Measurements from ENCODE around the gene FKRP. TPM values are rescaled to one million over a fixed set of nuclear protein-coding genes. Genes with fewer than 3 reads are reported as not detected.
A peak's percentile ranks its signal among the peaks of the same experiment; 100 is the strongest.
"Not testable (repeated sequence)": the region's sequence is repeated elsewhere in the genome, so short reads cannot be mapped to it uniquely, and the experiment has no call there.

The FKRP gene
- total and polyA plus RNA-seq, 4 experiments from 2014 or later = 3.0 to 28.9 (median 15.1) TPM

DNA sequence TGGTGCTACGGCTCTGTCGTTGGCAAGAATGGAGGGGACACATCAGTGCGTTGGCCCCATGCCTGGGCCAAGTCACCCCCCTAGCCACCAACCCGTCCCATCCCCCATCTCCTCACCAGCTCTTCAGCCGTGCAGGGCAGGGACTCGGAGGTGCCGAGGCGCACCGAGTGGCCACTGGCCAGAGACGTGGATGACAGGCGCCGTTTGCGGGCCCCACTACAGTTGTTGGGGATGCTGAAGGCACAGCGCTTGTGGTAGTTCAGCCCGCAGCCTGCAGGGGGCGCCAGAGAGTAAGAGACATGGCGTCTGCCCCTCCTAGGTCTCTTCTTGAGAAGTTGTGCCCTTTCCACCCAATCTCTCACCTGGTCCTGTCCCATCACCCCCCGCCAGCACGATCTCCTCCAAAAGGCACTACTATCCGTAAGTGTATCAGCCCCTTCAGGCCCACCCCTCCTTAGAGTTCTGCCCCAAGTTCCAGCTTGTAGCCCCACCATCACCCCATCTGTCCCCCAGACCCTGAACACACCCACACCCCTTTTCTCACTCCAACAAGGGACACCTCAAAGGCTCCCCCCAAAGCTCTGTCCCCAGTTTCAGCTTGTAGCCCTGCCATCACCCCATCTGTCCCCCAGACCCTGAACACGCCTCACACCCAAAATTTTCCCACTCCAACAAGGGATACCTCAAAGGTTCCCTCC is 41.3 kb upstream of the FKRP start:
- ChIA-PET CTCF (ENCODE audit: partially characterized antibody) (interaction anchor here (0.5 to 8.9 kb wide), 24 partner anchors 10 to 441 kb away, joined by 3 to 173 read pairs (median 6); partner anchors contain the start of gene FKRP), POLR2A (ENCODE audit: partially characterized antibody) (interaction anchor here (0.6 to 5.2 kb wide), 8 partner anchors 7 to 224 kb away, joined by 3 to 57 read pairs (median 3); no protein-coding TSS in a partner anchor)
- no peaks in the 10 kb centered on the region for H3K9me3 Mint-ChIP-seq
- Histone ChIP-seq H3K9me3 (ENCODE audit: control insufficient read depth in 1 of 2, low read length in 2 of 2) (no peaks in the 10 kb centered on the region), H3K4me3 (ENCODE audit: low read length in 2 of 2) (no peak overlapping the region), H3K36me3 (ENCODE audit: insufficient read depth, low read length) (peaks cover 72% of the 10 kb centered on the region), H3K27me3 (ENCODE audit: insufficient read depth, low read length) (no peaks in the 10 kb centered on the region), H3K4me1 (ENCODE audit: insufficient read depth, low read length) (peaks cover 14% of the 10 kb centered on the region), H3K27ac (ENCODE audit: low read depth, low read length) (no peak overlapping the region)
- intact Hi-C loops (cut with micrococcal nuclease) = loop anchor here (1.0 kb wide), 4 partner anchors 13 to 49 kb away; partner anchors contain the start of gene PRKD2
- H3K4me1 Mint-ChIP-seq = peaks cover 6 to 18% (median 12%) of the 10 kb centered on the region in 4 donors
- peak overlapping the region in 1 of 8 donors; percentile 45 for H3K4me3 Mint-ChIP-seq
- no peaks in the 10 kb centered on the region for H3K27me3 Mint-ChIP-seq
- peaks cover 36 to 69% of the 10 kb centered on the region in 2 donors for H3K36me3 Mint-ChIP-seq
- peak overlapping the region; percentile 10 to 92 (median 87) for H3K27ac Mint-ChIP-seq
- DNase-seq = peak; percentile 74 to 83 (median 79)

DNA sequence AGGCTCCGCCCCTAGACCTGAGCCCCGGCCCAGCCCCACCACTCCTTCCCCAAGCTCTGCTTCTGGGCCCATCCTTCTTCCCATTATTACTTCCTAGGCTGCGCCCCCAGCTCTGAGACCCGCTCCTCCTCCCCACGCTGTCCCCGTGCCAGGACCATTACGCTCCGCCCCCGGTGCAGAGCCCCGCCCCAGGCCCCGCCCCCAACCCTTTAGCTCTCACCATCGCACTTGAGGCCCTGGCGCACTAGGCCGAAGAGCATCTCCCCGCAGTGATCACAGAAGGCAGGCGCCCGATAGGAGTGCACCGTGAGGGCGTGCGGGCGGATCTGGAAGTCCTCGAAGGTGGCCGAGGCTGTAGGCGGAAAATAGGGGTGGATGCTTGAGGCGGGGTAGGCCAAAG is 35.2 kb upstream of the FKRP start:
- H3K9me3 ChIP-seq (ENCODE audit: control insufficient read depth in 1 of 2, low read length in 2 of 2) = no peaks in the 10 kb centered on the region
- Mint-ChIP-seq H3K4me3 (no peak overlapping the region), H3K27ac (peak overlapping the region in 3 of 7 donors; percentile 38 to 81 (median 50)), H3K27me3 (no peaks in the 10 kb centered on the region), H3K9me3 (no peaks in the 10 kb centered on the region), H3K36me3 (peaks cover 24 to 53% of the 10 kb centered on the region in 2 donors), H3K4me1 (peaks cover 9 to 39% (median 21%) of the 10 kb centered on the region in 4 donors)
- CTCF ChIA-PET (ENCODE audit: partially characterized antibody) = interaction anchor here (0.8 to 3.2 kb wide), 2 partner anchors 18 to 130 kb away, joined by 4 to 33 read pairs; no protein-coding TSS in a partner anchor
- no peak overlapping the region for H3K4me3 ChIP-seq (ENCODE audit: low read length in 2 of 2)
- no peaks in the 10 kb centered on the region for H3K27me3 ChIP-seq (ENCODE audit: insufficient read depth, low read length)
- H3K4me1 ChIP-seq (ENCODE audit: insufficient read depth, low read length) = peaks cover 20% of the 10 kb centered on the region
- peaks cover 40% of the 10 kb centered on the region for H3K36me3 ChIP-seq (ENCODE audit: insufficient read depth, low read length)
- no peak overlapping the region for H3K27ac ChIP-seq (ENCODE audit: low read depth, low read length)
- intact Hi-C loops (cut with micrococcal nuclease) = no loop called here
- POLR2A ChIA-PET (ENCODE audit: partially characterized antibody) = interaction anchor here (10.8 kb wide), 1 partner anchor 19 kb away, joined by 72 read pairs; no protein-coding TSS in a partner anchor
- DNase-seq = no peak

DNA sequence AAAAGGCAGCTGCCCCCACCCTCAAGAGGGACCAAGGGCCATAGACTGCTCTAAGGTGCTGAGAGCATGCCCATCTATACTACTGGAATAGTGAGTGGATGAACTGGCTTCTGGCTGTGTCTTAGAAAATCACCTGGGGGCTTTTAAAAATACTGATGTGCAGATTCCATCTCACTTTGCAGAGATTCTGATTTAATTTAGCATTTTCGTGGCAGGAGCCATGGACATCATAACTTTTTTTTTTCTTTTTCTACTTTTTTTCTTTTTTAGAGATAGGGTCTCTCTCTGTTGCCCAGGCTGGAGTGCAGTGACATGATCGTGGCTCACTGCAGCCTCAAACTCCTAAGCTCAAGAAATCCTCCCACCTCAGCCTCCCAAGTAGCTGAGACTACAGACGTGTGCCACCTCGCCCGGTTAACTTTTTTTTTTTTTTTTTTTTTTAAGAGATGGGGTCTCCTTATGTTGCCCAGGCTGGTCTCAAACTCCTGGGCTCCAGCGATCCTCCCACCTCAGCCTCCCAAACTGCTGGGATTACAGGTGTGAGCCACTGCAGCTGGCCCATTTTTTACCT is 33.0 kb upstream of the FKRP start:
- H3K27me3 Mint-ChIP-seq; intact Hi-C loops (cut with micrococcal nuclease); DNase-seq; H3K9me3 ChIP-seq (ENCODE audit: control insufficient read depth in 1 of 2, low read length in 2 of 2); H3K9me3 Mint-ChIP-seq; H3K4me3 ChIP-seq (ENCODE audit: low read length in 2 of 2); H3K27me3 ChIP-seq (ENCODE audit: insufficient read depth, low read length): not testable (repeated sequence)
- POLR2A ChIA-PET (ENCODE audit: partially characterized antibody) = interaction anchor here (1.2 to 10.8 kb wide), 8 partner anchors 8 to 213 kb away, joined by 3 to 72 read pairs (median 10); no protein-coding TSS in a partner anchor
- Mint-ChIP-seq H3K4me1 (peaks cover 11 to 40% (median 22%) of the 10 kb centered on the region in 4 donors), H3K27ac (peak overlapping the region; percentile 3 to 99 (median 95)), H3K36me3 (peaks cover 11 to 47% of the 10 kb centered on the region in 2 donors), H3K4me3 (peak overlapping the region in 7 of 8 donors; percentile 64 to 98 (median 94))
- Histone ChIP-seq H3K4me1 (ENCODE audit: insufficient read depth, low read length) (peaks cover 24% of the 10 kb centered on the region), H3K36me3 (ENCODE audit: insufficient read depth, low read length) (peaks cover 31% of the 10 kb centered on the region), H3K27ac (ENCODE audit: low read depth, low read length) (peak overlapping the region; percentile 95)
- CTCF ChIA-PET (ENCODE audit: partially characterized antibody) = interaction anchor here (0.9 to 4.7 kb wide), 3 partner anchors 9 to 101 kb away, joined by 4 to 57 read pairs (median 10); no protein-coding TSS in a partner anchor

DNA sequence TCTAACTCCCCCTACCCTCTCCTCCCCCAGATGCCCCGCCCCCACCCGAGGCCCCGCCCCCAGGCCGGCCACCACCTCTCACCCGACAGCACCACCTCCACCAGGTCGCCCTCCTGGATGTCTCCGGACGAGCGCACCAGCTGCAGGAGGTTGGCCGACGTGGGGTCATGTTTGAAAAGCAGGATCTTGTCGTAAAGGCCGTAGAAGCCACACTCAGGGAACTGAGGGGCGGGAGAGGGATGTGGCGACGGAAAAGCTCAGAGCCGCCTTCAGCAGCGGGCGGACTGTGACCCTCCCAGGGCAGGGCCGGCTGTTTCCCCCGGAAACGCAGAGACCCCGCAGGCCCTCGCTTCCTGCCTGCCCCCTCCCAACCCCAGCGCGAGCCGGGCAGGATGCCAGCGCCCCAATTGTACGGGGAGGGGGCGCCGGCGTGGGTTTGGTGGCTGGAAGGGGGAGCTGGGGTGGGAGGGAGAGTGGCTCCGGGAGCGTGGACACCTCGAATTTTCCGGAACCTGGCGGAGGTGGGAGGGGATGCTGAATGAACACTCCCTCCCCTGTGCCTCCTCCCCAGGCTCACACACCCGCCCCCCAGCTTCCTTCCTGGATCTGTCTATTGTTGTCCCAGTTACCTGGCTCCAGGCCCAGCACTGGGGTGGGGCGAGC is 31.9 kb upstream of the FKRP start:
- peak overlapping the region; percentile 95 to 99 (median 98) for H3K27ac Mint-ChIP-seq
- DNase-seq = peak; percentile 78 to 92 (median 82)
- ChIA-PET CTCF (ENCODE audit: partially characterized antibody) (interaction anchor here (0.6 to 4.7 kb wide), 12 partner anchors 10 to 534 kb away, joined by 3 to 57 read pairs (median 5); partner anchors contain the start of gene DACT3), POLR2A (ENCODE audit: partially characterized antibody) (interaction anchor here (0.6 to 10.8 kb wide), 25 partner anchors 9 to 560 kb away, joined by 3 to 72 read pairs (median 6); partner anchors contain the start of genes CALM3, DACT3, SLC1A5 and ZC3H4)
- Histone ChIP-seq H3K27ac (ENCODE audit: low read depth, low read length) (peak overlapping the region; percentile 95), H3K4me3 (ENCODE audit: low read length in 2 of 2) (peak overlapping the region; percentile 29 to 94), H3K36me3 (ENCODE audit: insufficient read depth, low read length) (peaks cover 21% of the 10 kb centered on the region), H3K27me3 (ENCODE audit: insufficient read depth, low read length) (no peaks in the 10 kb centered on the region), H3K9me3 (ENCODE audit: control insufficient read depth in 1 of 2, low read length in 2 of 2) (no peaks in the 10 kb centered on the region), H3K4me1 (ENCODE audit: insufficient read depth, low read length) (peaks cover 34% of the 10 kb centered on the region)
- H3K36me3 Mint-ChIP-seq = peaks cover 8 to 46% of the 10 kb centered on the region in 2 donors
- peak overlapping the region; percentile 93 to 98 (median 94) for H3K4me3 Mint-ChIP-seq
- peaks cover 19 to 50% (median 32%) of the 10 kb centered on the region in 4 donors for H3K4me1 Mint-ChIP-seq
- H3K27me3 Mint-ChIP-seq = no peaks in the 10 kb centered on the region
- peaks cover 0 to 3% (median 0%) of the 10 kb centered on the region in 8 donors for H3K9me3 Mint-ChIP-seq
- intact Hi-C loops (cut with micrococcal nuclease) = loop anchor here (2.0 kb wide), 1 partner anchor 53 kb away; the partner anchor contains the start of gene DACT3

DNA sequence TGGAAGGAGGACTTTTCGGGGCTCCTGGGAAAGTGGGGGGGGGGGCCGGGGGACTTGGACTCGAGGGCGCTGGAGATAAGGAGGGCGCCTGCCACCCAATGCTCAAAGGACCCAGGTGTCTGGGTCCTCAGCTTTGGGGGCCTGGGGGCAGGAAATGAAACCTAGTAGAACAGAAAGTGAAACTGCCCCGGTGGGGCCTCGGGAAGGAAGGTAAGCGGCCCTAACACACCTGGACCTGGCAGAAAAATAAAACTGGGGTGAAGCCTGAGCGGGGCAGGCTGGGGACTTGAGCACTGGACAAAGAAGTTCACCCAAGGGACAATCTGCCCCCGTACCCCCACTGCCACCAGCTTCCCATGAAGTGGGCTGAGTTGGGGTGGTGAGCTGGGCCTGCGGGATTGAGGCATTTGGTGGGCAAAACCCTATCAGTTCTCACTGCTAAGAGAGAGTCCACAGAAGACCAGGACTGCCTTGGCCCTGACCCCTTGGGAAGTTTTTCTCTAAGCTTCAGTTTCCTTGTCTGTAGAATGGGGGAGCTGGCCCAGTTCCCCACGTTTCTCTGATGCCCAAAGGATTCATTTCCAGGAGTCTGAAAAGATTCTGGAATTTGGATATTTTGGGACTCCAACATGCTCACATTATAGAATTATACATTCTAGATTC is 31.3 kb upstream of the FKRP start:
- POLR2A ChIA-PET (ENCODE audit: partially characterized antibody) = interaction anchor here (0.6 to 10.8 kb wide), 24 partner anchors 9 to 559 kb away, joined by 3 to 72 read pairs (median 6); partner anchors contain the start of genes AP2S1, CALM3, DACT3 and SLC1A5
- no peaks in the 10 kb centered on the region for H3K27me3 Mint-ChIP-seq
- peaks cover 41% of the 10 kb centered on the region for H3K4me1 ChIP-seq (ENCODE audit: insufficient read depth, low read length)

DNA sequence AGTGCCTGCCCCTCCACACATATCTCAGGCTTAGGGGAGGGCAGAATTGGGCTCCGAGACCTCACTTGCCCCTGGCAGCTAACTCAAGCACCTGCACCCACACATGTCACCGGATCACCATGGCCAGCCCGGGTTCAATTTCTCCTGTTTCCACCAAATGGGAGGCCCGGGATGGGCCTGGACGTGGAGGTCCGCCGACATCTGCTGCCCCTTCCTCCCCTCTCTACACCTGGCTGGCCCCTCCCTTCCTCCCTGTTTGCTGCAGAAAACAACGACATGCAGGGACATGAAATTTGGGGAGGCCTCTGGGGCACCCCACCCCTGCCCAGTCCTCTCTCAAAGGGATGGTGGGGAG is 30.3 kb upstream of the FKRP start:
- no peaks in the 10 kb centered on the region for H3K27me3 Mint-ChIP-seq
- H3K9me3 ChIP-seq (ENCODE audit: control insufficient read depth in 1 of 2, low read length in 2 of 2) = no peaks in the 10 kb centered on the region
- ChIA-PET CTCF (ENCODE audit: partially characterized antibody) (interaction anchor here (0.6 to 4.7 kb wide), 6 partner anchors 8 to 125 kb away, joined by 3 to 57 read pairs (median 5); no protein-coding TSS in a partner anchor), POLR2A (ENCODE audit: partially characterized antibody) (interaction anchor here (0.9 to 10.8 kb wide), 11 partner anchors 11 to 559 kb away, joined by 3 to 72 read pairs (median 17); partner anchors contain the start of genes AP2S1, CALM3, DACT3 and FKRP)
- DNase-seq = no peak
- intact Hi-C loops (cut with micrococcal nuclease) = loop anchor here (2.0 to 5.0 kb wide), 2 partner anchors 55 to 103 kb away; partner anchors contain the start of gene DACT3
- peak overlapping the region; percentile 95 to 99 (median 98) for H3K27ac Mint-ChIP-seq
- H3K27me3 ChIP-seq (ENCODE audit: insufficient read depth, low read length) = no peaks in the 10 kb centered on the region
- peak overlapping the region; percentile 82 to 94 for H3K4me3 ChIP-seq (ENCODE audit: low read length in 2 of 2)
- H3K4me3 Mint-ChIP-seq = peak overlapping the region; percentile 93 to 98 (median 94)
- peaks cover 44% of the 10 kb centered on the region for H3K4me1 ChIP-seq (ENCODE audit: insufficient read depth, low read length)
- peaks cover 4 to 45% of the 10 kb centered on the region in 2 donors for H3K36me3 Mint-ChIP-seq
- H3K9me3 Mint-ChIP-seq = peaks cover 0 to 3% (median 0%) of the 10 kb centered on the region in 8 donors
- H3K4me1 Mint-ChIP-seq = peaks cover 25 to 64% (median 39%) of the 10 kb centered on the region in 4 donors
- H3K36me3 ChIP-seq (ENCODE audit: insufficient read depth, low read length) = peaks cover 6% of the 10 kb centered on the region
- peak overlapping the region; percentile 95 for H3K27ac ChIP-seq (ENCODE audit: low read depth, low read length)

More for the DNA sequence above, 31.3 kb upstream of the FKRP start:
- Mint-ChIP-seq H3K9me3 (peaks cover 0 to 3% (median 0%) of the 10 kb centered on the region in 8 donors), H3K4me1 (peaks cover 25 to 57% (median 38%) of the 10 kb centered on the region in 4 donors), H3K36me3 (peaks cover 8 to 49% of the 10 kb centered on the region in 2 donors), H3K27ac (peak overlapping the region; percentile 95 to 99 (median 98)), H3K4me3 (peak overlapping the region; percentile 93 to 98 (median 94))
- Histone ChIP-seq H3K27ac (ENCODE audit: low read depth, low read length) (peak overlapping the region; percentile 95), H3K9me3 (ENCODE audit: control insufficient read depth in 1 of 2, low read length in 2 of 2) (no peaks in the 10 kb centered on the region), H3K4me3 (ENCODE audit: low read length in 2 of 2) (peak overlapping the region; percentile 82 to 94), H3K36me3 (ENCODE audit: insufficient read depth, low read length) (peaks cover 14% of the 10 kb centered on the region), H3K27me3 (ENCODE audit: insufficient read depth, low read length) (no peaks in the 10 kb centered on the region)
- CTCF ChIA-PET (ENCODE audit: partially characterized antibody) = interaction anchor here (0.6 to 4.7 kb wide), 11 partner anchors 10 to 533 kb away, joined by 3 to 57 read pairs (median 5); partner anchors contain the start of gene DACT3
- DNase-seq = peak in 4 of 5 donors; percentile 74 to 80 (median 78)
- intact Hi-C loops (cut with micrococcal nuclease) = loop anchor here (2.0 to 5.0 kb wide), 2 partner anchors 54 to 102 kb away; partner anchors contain the start of gene DACT3
